Measurements from ENCODE around the gene EHD1.

- TF ChIP-seq CTCF (conservative IDR thresholded peaks at IDR 0.05; ENCODE audit: low read length): no peak
- TF ChIP-seq EZH2phosphoT487 (IDR thresholded peaks at IDR 0.05; ENCODE audit: borderline replicate concordance, low read depth, low read length): no peak
These were observed 22.7 kb downstream of the EHD1 start for GRCh38 chr11:64855596-64856304.

All from OCI-LY7 (cell line).